HEK293 (cell line): ENCODE results near the gene TEFM.

Experiments used
- BCL11A ChIP-seq: fragments of 450-650 bp; formaldehyde crosslinking; IDR thresholded peaks from 2 replicates; pipeline ENCODE4 v1.5.1; 2016; ENCODE audit warnings: low read depth, missing biosample characterization, missing genetic modification characterization
- SETDB1 ChIP-seq: IDR thresholded peaks from one replicate; pipeline ENCODE4 v1.6.1; 2017; ENCODE audit warnings: mild to moderate bottlenecking, low read length, moderate library complexity, mixed read lengths; ENCODE audit not compliant: insufficient read length
- SP2 ChIP-seq: fragments of 450-650 bp; formaldehyde crosslinking; IDR thresholded peaks from 2 replicates; pipeline ENCODE4 v1.5.1; 2016; ENCODE audit warnings: missing biosample characterization, missing genetic modification characterization
- ZNF114 ChIP-seq: fragments of 450-650 bp; formaldehyde crosslinking; IDR thresholded peaks from 2 replicates; pipeline ENCODE4 v1.5.0; 2017; ENCODE audit warnings: missing biosample characterization, missing genetic modification characterization
- ZNF132 ChIP-seq: fragments of 450-650 bp; formaldehyde crosslinking; IDR thresholded peaks from 2 replicates; pipeline ENCODE4 v1.5.1; 2017; ENCODE audit warnings: missing biosample characterization, missing genetic modification characterization, borderline replicate concordance
- ZNF24 ChIP-seq: fragments of 450-650 bp; formaldehyde crosslinking; IDR thresholded peaks from 2 replicates; pipeline ENCODE4 v1.5.1; 2016; ENCODE audit warnings: missing biosample characterization, missing genetic modification characterization
- ZNF324 ChIP-seq: fragments of 450-650 bp; formaldehyde crosslinking; IDR thresholded peaks from 2 replicates; pipeline ENCODE4 v1.5.1; 2016; ENCODE audit warnings: missing biosample characterization, missing genetic modification characterization
- ZNF350 ChIP-seq: fragments of 450-650 bp; formaldehyde crosslinking; IDR thresholded peaks from 2 replicates; pipeline ENCODE4 v1.5.0; 2017; ENCODE audit warnings: missing biosample characterization, mild to moderate bottlenecking, missing genetic modification characterization
- ZNF416 ChIP-seq: fragments of 450-650 bp; formaldehyde crosslinking; IDR thresholded peaks from 2 replicates; pipeline ENCODE4 v1.5.1; 2016; ENCODE audit warnings: missing biosample characterization, missing genetic modification characterization
- ZNF670 ChIP-seq: fragments of 450-650 bp; formaldehyde crosslinking; IDR thresholded peaks from 2 replicates; pipeline ENCODE4 v1.5.1; 2016; ENCODE audit warnings: missing biosample characterization, missing genetic modification characterization, low read depth
- TF ChIP-seq, protein P1 (sequence below): fragments of 450-650 bp; formaldehyde crosslinking; IDR thresholded peaks from 2 replicates; pipeline ENCODE4 v1.5.1; 2016; ENCODE audit warnings: missing biosample characterization, missing genetic modification characterization
- TF ChIP-seq, protein P2 (sequence below): fragments of 450-650 bp; formaldehyde crosslinking; IDR thresholded peaks from 2 replicates; pipeline ENCODE4 v1.5.1; 2017; ENCODE audit warnings: missing biosample characterization, missing genetic modification characterization

DNA sequence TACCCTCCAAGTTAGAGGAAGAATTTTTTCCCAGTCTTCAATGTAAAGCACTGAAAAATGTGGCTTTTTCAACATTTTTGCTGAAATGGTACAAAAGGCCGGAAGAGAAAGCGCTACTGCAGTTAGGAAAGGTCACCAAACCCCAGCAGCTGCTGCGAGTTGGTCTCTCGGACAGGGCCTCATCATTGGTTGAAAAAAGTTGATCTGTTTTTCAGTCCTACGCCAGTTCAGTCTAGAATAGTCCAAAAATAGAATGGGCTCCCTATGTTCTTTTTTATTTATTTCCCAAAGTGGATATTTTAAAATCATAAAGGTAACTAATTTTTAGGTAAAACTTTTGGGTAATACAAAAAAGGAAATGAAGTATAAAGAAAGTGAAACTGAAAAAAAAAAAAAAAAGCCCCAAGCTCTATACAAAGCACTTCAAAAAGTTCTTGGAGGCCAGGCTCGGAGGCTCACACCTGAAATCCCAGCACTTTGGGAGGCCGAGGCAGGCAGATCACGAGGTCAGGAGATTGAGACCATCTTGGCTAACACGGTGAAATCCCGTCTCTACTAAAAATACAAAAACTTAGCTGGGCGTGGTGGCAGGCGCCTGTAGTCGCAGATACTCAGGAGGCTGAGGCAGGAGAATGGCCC, 33.1 kb upstream of the TEFM start:
- TF ChIP-seq, protein P1, sequence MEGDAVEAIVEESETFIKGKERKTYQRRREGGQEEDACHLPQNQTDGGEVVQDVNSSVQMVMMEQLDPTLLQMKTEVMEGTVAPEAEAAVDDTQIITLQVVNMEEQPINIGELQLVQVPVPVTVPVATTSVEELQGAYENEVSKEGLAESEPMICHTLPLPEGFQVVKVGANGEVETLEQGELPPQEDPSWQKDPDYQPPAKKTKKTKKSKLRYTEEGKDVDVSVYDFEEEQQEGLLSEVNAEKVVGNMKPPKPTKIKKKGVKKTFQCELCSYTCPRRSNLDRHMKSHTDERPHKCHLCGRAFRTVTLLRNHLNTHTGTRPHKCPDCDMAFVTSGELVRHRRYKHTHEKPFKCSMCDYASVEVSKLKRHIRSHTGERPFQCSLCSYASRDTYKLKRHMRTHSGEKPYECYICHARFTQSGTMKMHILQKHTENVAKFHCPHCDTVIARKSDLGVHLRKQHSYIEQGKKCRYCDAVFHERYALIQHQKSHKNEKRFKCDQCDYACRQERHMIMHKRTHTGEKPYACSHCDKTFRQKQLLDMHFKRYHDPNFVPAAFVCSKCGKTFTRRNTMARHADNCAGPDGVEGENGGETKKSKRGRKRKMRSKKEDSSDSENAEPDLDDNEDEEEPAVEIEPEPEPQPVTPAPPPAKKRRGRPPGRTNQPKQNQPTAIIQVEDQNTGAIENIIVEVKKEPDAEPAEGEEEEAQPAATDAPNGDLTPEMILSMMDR (tag by site-specific recombination) = no peak
- TF ChIP-seq SETDB1 = no peak
- TF ChIP-seq, protein P2, sequence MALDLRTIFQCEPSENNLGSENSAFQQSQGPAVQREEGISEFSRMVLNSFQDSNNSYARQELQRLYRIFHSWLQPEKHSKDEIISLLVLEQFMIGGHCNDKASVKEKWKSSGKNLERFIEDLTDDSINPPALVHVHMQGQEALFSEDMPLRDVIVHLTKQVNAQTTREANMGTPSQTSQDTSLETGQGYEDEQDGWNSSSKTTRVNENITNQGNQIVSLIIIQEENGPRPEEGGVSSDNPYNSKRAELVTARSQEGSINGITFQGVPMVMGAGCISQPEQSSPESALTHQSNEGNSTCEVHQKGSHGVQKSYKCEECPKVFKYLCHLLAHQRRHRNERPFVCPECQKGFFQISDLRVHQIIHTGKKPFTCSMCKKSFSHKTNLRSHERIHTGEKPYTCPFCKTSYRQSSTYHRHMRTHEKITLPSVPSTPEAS (tag by site-specific recombination) = no peak
- no peak for TF ChIP-seq ZNF416
- no peak for TF ChIP-seq ZNF114 (tag by site-specific recombination)
- TF ChIP-seq ZNF132 (tag by site-specific recombination) = no peak
- no peak for TF ChIP-seq ZNF324 (tag by site-specific recombination)
- TF ChIP-seq BCL11A = no peak
- no peak for TF ChIP-seq ZNF350 (tag by site-specific recombination)
- no peak for TF ChIP-seq ZNF670 (tag by site-specific recombination)
- no peak for TF ChIP-seq ZNF24 (tag by site-specific recombination)
- no peak for TF ChIP-seq SP2 (tag by site-specific recombination)
